Type B pancreatic cell (in vitro differentiated cells): Measurements from ENCODE around the gene CLEC4F. TPM values are rescaled to one million over a fixed set of nuclear protein-coding genes. Genes with fewer than 3 reads are reported as not detected.

ENCODE experiments used
- DNase-seq: peaks from one replicate; pipeline ENCODE4 v3.0.0; 2021; ENCODE audit warnings: mixed read lengths; ENCODE audit not compliant: unreplicated experiment; ENCODE audit errors: extremely low spot score
- H3K27ac Mint-ChIP-seq: 2 replicates; pipeline ENCODE4 v1.8.0; 2021; ENCODE audit warnings: mild to moderate bottlenecking, mixed read lengths
- H3K27me3 Mint-ChIP-seq: 2 replicates; pipeline ENCODE4 v1.8.0; 2021; ENCODE audit warnings: mixed read lengths
- H3K36me3 Mint-ChIP-seq: 2 replicates; pipeline ENCODE4 v1.8.0; 2021; ENCODE audit warnings: mixed read lengths
- H3K4me1 Mint-ChIP-seq: one replicate; pipeline ENCODE4 v1.8.0; 2021; ENCODE audit warnings: mixed read lengths; ENCODE audit not compliant: unreplicated experiment
- H3K4me3 Mint-ChIP-seq: 2 replicates; pipeline ENCODE4 v1.8.0; 2021; ENCODE audit warnings: mild to moderate bottlenecking, mixed read lengths
- H3K9me3 Mint-ChIP-seq: 2 replicates; pipeline ENCODE4 v1.8.0; 2021; ENCODE audit warnings: mixed read lengths
- total RNA-seq: library from RNA; stranded (reverse); gene quantifications from 2 replicates; pipeline ENCODE4 v1.2.1, GENCODE V29; 2021; ENCODE audit warnings: low replicate concordance
- TF ChIP-seq, protein P1 (sequence below): fragments of 200-600 bp; sonication (generic); conservative IDR thresholded peaks from 2 replicates; pipeline ENCODE4 v1.5.0; 2021; ENCODE audit warnings: antibody characterized with exemption, mild to moderate bottlenecking

CLEC4F gene
- total RNA-seq, 1 donor from 2014 or later: not detected

- no peaks in the 10 kb centered on the region for H3K9me3 Mint-ChIP-seq
- H3K4me1 Mint-ChIP-seq: peaks cover 5% of the 10 kb centered on the region
- DNase-seq: peak; percentile 73
- H3K36me3 Mint-ChIP-seq: no peaks in the 10 kb centered on the region
- TF ChIP-seq, protein P1, sequence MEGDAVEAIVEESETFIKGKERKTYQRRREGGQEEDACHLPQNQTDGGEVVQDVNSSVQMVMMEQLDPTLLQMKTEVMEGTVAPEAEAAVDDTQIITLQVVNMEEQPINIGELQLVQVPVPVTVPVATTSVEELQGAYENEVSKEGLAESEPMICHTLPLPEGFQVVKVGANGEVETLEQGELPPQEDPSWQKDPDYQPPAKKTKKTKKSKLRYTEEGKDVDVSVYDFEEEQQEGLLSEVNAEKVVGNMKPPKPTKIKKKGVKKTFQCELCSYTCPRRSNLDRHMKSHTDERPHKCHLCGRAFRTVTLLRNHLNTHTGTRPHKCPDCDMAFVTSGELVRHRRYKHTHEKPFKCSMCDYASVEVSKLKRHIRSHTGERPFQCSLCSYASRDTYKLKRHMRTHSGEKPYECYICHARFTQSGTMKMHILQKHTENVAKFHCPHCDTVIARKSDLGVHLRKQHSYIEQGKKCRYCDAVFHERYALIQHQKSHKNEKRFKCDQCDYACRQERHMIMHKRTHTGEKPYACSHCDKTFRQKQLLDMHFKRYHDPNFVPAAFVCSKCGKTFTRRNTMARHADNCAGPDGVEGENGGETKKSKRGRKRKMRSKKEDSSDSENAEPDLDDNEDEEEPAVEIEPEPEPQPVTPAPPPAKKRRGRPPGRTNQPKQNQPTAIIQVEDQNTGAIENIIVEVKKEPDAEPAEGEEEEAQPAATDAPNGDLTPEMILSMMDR: peak; percentile 61
- peak within 1 kb of the TSS; percentile 17 for H3K27ac Mint-ChIP-seq
- peaks cover 85% of the 10 kb centered on the region for H3K27me3 Mint-ChIP-seq
- H3K4me3 Mint-ChIP-seq: peak within 1 kb of the TSS; percentile 85
These were observed 52.5 kb downstream of the CLEC4F start, which contains the start of gene ADD2 for GRCh38 chr2:70767699-70768589. TSS of gene ADD2 (minus strand) at chr2:70768200. CDS start at chr2:70706408, 61,792 bp downstream.

DNA sequence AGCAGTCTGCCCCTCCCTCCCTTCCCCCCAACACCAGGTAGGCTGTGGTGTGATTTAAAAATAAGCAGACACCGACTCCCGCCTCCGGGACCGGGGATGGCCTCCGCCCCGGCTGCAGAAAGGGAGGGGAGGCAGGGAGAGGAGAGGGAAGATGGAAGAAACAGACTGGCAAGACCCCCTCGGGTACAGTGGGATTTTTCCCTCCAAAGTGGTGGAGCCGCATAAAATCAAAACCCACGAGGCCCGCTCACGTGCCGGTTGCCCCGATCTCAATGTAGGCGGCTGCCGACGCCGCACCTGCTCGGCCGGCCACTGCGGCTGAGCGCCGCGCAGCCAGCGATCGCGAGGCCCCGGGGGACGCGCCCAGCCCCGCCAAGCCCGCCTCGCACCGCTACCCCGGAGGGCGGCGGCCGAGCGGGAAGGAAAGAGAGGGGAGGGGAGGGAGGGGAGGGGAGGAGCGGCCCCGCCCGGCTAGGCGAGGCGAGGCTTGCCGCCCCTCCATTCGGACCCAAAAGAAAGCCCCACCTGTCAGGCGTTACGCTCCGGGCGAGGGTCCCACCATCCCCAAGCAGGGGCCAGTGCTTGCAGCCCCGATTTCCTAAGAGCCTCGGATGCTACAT lies 53.2 kb downstream of the CLEC4F start:
- Mint-ChIP-seq H3K27me3 (peaks cover 79% of the 10 kb centered on the region), H3K36me3 (no peaks in the 10 kb centered on the region), H3K9me3 (no peaks in the 10 kb centered on the region), H3K4me3 (peak overlapping the region; percentile 79), H3K4me1 (peaks cover 5% of the 10 kb centered on the region), H3K27ac (no peak overlapping the region)
- TF ChIP-seq, protein P1: no peak
- DNase-seq: no peak

GRCh38 chr2:70766357-70767078 lies 53.9 kb downstream of the CLEC4F start:
- Mint-ChIP-seq H3K9me3 (no peaks in the 10 kb centered on the region), H3K4me1 (peaks cover 5% of the 10 kb centered on the region), H3K27ac (no peak overlapping the region), H3K4me3 (peak overlapping the region; percentile 79), H3K36me3 (no peaks in the 10 kb centered on the region), H3K27me3 (peaks cover 76% of the 10 kb centered on the region)
- TF ChIP-seq, protein P1: no peak
- no peak for DNase-seq

DNA sequence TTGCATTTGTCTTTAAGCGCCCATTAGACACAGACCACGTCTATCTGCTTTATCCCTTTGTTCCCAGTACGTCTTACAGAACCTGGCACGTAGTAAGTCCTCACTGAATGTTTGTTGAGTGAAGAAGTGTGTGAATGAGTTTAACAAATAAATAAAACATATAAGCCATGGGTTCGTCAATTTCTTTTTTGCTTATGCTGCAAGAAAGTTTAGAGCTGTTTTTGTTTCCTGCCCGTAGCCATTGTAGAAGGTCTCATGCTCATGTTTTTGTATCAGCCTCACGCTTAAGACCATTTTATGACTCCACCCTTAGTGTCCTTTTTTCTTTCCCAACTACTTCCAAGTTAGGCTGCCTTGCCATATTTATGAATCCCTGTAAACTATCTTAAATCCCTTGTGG lies 54.9 kb downstream of the CLEC4F start:
- Mint-ChIP-seq H3K9me3 (no peaks in the 10 kb centered on the region), H3K27ac (no peak overlapping the region), H3K4me1 (peaks cover 5% of the 10 kb centered on the region), H3K4me3 (no peak overlapping the region), H3K27me3 (peaks cover 70% of the 10 kb centered on the region), H3K36me3 (no peaks in the 10 kb centered on the region)
- TF ChIP-seq, protein P1: no peak
- no peak for DNase-seq

DNA sequence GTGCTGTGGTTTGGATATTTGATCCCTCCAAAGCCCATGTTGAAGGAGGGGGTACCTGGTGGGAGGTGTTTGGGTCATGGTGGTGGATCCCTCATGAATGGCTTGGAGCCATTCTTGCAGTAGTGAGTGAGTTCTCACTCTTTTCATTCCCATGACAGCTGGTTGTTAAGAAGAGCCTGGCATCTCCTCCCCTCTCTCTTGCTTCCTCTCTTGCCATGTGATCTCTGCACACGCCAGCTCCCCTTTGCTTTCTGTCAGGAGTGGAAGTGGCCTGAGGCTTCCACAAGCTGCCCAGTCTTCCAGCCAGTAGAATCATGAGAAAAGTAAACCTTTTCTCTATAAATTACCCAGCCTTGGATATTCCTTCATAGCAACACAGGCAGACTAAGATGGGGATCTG lies 61.0 kb downstream of the CLEC4F start:
- Mint-ChIP-seq H3K9me3 (no peaks in the 10 kb centered on the region), H3K4me1 (no peaks in the 10 kb centered on the region), H3K27me3 (peaks cover 57% of the 10 kb centered on the region), H3K27ac (no peak overlapping the region), H3K36me3 (no peaks in the 10 kb centered on the region), H3K4me3 (no peak overlapping the region)
- no peak for DNase-seq
- TF ChIP-seq, protein P1: no peak

Other genes starting within 250 kb of the CLEC4F start
- gene ADD2, start 52.4 kb downstream of the CLEC4F start, total RNA-seq: 1.6 and 5.0 TPM in 2 replicates
- not detected in 2 replicates for gene FIGLA, start 30.0 kb downstream of the CLEC4F start, total RNA-seq
- gene CD207, start 15.2 kb upstream of the CLEC4F start, total RNA-seq: not detected in 2 replicates
- 1.2 and 1.3 TPM in 2 replicates for gene VAX2, start 80.0 kb upstream of the CLEC4F start, total RNA-seq
- gene ATP6V1B1, start 115.3 kb upstream of the CLEC4F start, total RNA-seq: 6.3 and 8.6 TPM in 2 replicates
- 0.55 and 0.72 TPM in 2 replicates for gene ANKRD53, start 158.0 kb upstream of the CLEC4F start, total RNA-seq
- 46.1 and 50.0 TPM in 2 replicates for gene TEX261, start 174.3 kb upstream of the CLEC4F start, total RNA-seq
- gene NAGK, start 248.0 kb upstream of the CLEC4F start, total RNA-seq: 102 and 139 TPM in 2 replicates